Retinal pigment epithelial cell (primary cell): ENCODE measurements around the gene LIPE.

Experiments used
- DNase-seq: peaks from one replicate; pipeline ENCODE4 v3.0.0-alpha.2; 2010; ENCODE audit warnings: low read depth
- H3K4me3 ChIP-seq: 2 replicates; pipeline ENCODE4 v1.5.1; 2011; ENCODE audit warnings: mild to moderate bottlenecking, low read length, control low read depth, moderate library complexity
- CTCF ChIP-seq: conservative IDR thresholded peaks from 2 replicates; pipeline ENCODE4 v1.5.1; 2011; ENCODE audit warnings: low read depth, low read length, control low read depth, inconsistent platforms

LIPE gene

GRCh38 chr19:42356686-42357085 is 70.5 kb downstream of the LIPE start:
- DNase-seq, result no peak
- no peak for TF ChIP-seq CTCF
- H3K4me3 ChIP-seq, result no peak overlapping the region

GRCh38 chr19:42355896-42356295 is 71.3 kb downstream of the LIPE start:
- no peak overlapping the region for H3K4me3 ChIP-seq
- DNase-seq, result no peak
- no peak for TF ChIP-seq CTCF

- H3K4me3 ChIP-seq, result no peak overlapping the region
- DNase-seq, result no peak
- no peak for TF ChIP-seq CTCF
Measured at GRCh38 chr19:42353341-42354015, 73.7 kb downstream of the LIPE start.

- TF ChIP-seq CTCF, result no peak
- DNase-seq, result no peak
- H3K4me3 ChIP-seq, result no peak overlapping the region
Measured at GRCh38 chr19:42352301-42353259, 74.6 kb downstream of the LIPE start.
